OCI-LY1 (cell line): ENCODE measurements around the gene SQOR.

Source experiments
- H2AFZ ChIP-seq: fragments of 200-600 bp; sonication (generic), shearing (Covaris generic); 2 replicates; pipeline ENCODE4 v1.6.0; 2014; ENCODE audit warnings: antibody characterized with exemption, mild to moderate bottlenecking, low read length
- H3F3A ChIP-seq: fragments of 200-600 bp; sonication (generic), shearing (Covaris generic); 2 replicates; pipeline ENCODE4 v1.6.0; 2014; ENCODE audit warnings: mild to moderate bottlenecking, antibody characterized with exemption, low read length, moderate library complexity; ENCODE audit not compliant: insufficient read depth
- H3K27ac ChIP-seq: fragments of 200-600 bp; sonication (generic); 2 replicates; pipeline ENCODE4 v1.5.1; 2014; ENCODE audit warnings: low read length, mixed run types, mild to moderate bottlenecking, low read depth; ENCODE audit not compliant: poor library complexity, severe bottlenecking
- H3K27me3 ChIP-seq: fragments of 200-600 bp; sonication (generic); 2 replicates; pipeline ENCODE4 v1.6.0; 2014; ENCODE audit warnings: antibody characterized with exemption, mild to moderate bottlenecking, low read length, moderate library complexity; ENCODE audit not compliant: insufficient read depth
- H3K36me3 ChIP-seq: fragments of 200-600 bp; sonication (generic); 2 replicates; pipeline ENCODE4 v1.6.1; 2014; ENCODE audit warnings: mild to moderate bottlenecking, antibody characterized with exemption, low read length, moderate library complexity, mixed read lengths; ENCODE audit not compliant: insufficient read depth
- H3K4me1 ChIP-seq: fragments of 200-600 bp; sonication (generic); 2 replicates; pipeline ENCODE4 v1.5.1; 2014; ENCODE audit warnings: mild to moderate bottlenecking, low read length, moderate library complexity; ENCODE audit not compliant: insufficient read depth, severe bottlenecking
- H3K4me2 ChIP-seq: fragments of 200-600 bp; sonication (generic), shearing (Covaris generic); 2 replicates; pipeline ENCODE4 v1.6.1; 2014; ENCODE audit warnings: low read length
- H3K4me3 ChIP-seq: fragments of 200-600 bp; sonication (generic); 2 replicates; pipeline ENCODE4 v1.5.1; 2014; ENCODE audit warnings: low read length, low read depth, mild to moderate bottlenecking, mixed read lengths; ENCODE audit not compliant: poor library complexity, severe bottlenecking
- H3K79me2 ChIP-seq: fragments of 200-600 bp; shearing (Covaris generic); 2 replicates; pipeline ENCODE4 v1.6.1; 2016; ENCODE audit warnings: mixed run types, low read length, mixed read lengths; ENCODE audit not compliant: insufficient read depth
- H3K9ac ChIP-seq: fragments of 200-600 bp; sonication (generic), shearing (Covaris generic); 2 replicates; pipeline ENCODE4 v1.6.1; 2014; ENCODE audit warnings: mild to moderate bottlenecking, low read length, mixed read lengths
- H3K9me2 ChIP-seq: fragments of 200-600 bp; sonication (generic), shearing (Covaris generic); 2 replicates; pipeline ENCODE4 v1.6.1; 2014; ENCODE audit warnings: low read depth, mild to moderate bottlenecking, low read length, mixed read lengths
- H3K9me3 ChIP-seq: fragments of 200-600 bp; shearing (Covaris generic); 2 replicates; pipeline ENCODE4 v1.6.1; 2014; ENCODE audit warnings: low read length, mixed read lengths
- H4K20me1 ChIP-seq: fragments of 200-600 bp; sonication (generic), shearing (Covaris generic); 2 replicates; pipeline ENCODE4 v1.6.0; 2016; ENCODE audit warnings: mild to moderate bottlenecking, low read length; ENCODE audit not compliant: insufficient read depth
- EZH2 ChIP-seq: fragments of 200-600 bp; sonication (generic), shearing (Covaris generic); IDR thresholded peaks from 2 replicates; pipeline ENCODE4 v1.8.0; 2017; ENCODE audit warnings: borderline replicate concordance, mixed run types, mild to moderate bottlenecking, antibody characterized with exemption, low read length, moderate library complexity, mixed read lengths
- TF ChIP-seq, protein P1 (sequence below): fragments of 200-600 bp; sonication (generic), shearing (Covaris generic); IDR thresholded peaks from 2 replicates; pipeline ENCODE4 v1.5.1; 2017; ENCODE audit warnings: mild to moderate bottlenecking, antibody characterized with exemption, low read length, moderate library complexity, mixed read lengths

SQOR gene

GRCh38 chr15:45634432-45635190 lies at the start of gene SQOR:
Gene SQOR, plus strand, starts transcription at chr15:45635029. Its CDS starts 23,895 bp downstream, at chr15:45658924.
- Histone ChIP-seq H3K27me3 (no peaks in the 10 kb centered on the region), H3K9me3 (no peaks in the 10 kb centered on the region), H3K9me2 (no peaks in the 10 kb centered on the region), H3K4me3 (peak within 1 kb of the TSS; percentile 42), H3K79me2 (no peaks in the 10 kb centered on the region), H3K4me1 (peaks cover 10% of the 10 kb centered on the region), H3K27ac (no peak within 1 kb of the TSS), H2AFZ (no peak within 1 kb of the TSS), H3K4me2 (peak within 1 kb of the TSS; percentile 37), H3K36me3 (no peaks in the 10 kb centered on the region), H3K9ac (no peak within 1 kb of the TSS; the same call in 1 of the 2 replicates), H4K20me1 (no peaks in the 10 kb centered on the region), H3F3A (no peaks in the 10 kb centered on the region)
- TF ChIP-seq, protein P1, sequence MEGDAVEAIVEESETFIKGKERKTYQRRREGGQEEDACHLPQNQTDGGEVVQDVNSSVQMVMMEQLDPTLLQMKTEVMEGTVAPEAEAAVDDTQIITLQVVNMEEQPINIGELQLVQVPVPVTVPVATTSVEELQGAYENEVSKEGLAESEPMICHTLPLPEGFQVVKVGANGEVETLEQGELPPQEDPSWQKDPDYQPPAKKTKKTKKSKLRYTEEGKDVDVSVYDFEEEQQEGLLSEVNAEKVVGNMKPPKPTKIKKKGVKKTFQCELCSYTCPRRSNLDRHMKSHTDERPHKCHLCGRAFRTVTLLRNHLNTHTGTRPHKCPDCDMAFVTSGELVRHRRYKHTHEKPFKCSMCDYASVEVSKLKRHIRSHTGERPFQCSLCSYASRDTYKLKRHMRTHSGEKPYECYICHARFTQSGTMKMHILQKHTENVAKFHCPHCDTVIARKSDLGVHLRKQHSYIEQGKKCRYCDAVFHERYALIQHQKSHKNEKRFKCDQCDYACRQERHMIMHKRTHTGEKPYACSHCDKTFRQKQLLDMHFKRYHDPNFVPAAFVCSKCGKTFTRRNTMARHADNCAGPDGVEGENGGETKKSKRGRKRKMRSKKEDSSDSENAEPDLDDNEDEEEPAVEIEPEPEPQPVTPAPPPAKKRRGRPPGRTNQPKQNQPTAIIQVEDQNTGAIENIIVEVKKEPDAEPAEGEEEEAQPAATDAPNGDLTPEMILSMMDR: no peak
- TF ChIP-seq EZH2: no peak

DNA sequence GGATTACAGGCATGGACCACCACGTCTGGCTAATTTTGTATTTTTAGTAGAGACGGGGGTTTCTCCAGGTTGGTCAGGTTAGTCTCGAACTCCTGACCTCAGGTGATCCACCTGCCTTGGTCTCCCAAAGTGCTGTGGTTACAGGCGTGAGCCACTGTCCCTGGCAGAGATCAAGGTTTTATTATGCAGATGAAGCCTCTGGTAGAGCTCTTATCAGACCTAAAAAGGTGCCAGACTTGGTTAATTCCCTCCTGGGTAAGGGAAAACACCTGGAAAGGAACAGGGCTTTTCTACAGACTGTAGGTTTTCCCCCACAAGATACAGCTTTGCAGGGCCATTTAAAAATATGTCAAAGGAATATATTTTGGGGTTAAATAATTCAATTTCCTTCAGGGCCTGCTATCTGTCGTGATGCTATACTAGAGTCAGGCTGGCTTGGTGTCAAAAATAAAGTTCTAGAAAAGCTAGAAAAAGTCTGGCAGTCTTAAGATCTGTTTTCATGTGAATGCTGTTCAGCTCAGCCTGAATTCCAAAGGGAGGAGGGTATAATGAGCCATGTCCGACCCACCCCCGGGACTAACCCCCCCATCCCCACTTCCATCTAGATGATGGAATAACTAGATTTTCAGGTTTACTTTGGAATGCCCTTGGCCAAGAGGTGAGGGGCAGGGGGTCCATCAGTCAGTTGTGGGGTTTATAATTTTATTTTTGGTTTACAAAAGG lies 49.6 kb upstream of the SQOR start:
- Histone ChIP-seq H4K20me1 (no peaks in the 10 kb centered on the region), H3K4me2 (peak overlapping the region; percentile 90), H3K9ac (no peak overlapping the region; the same call in 1 of the 2 replicates), H3K79me2 (peaks cover 26% of the 10 kb centered on the region), H3K4me1 (peaks cover 35% of the 10 kb centered on the region), H3K9me2 (no peaks in the 10 kb centered on the region), H2AFZ (no peak overlapping the region), H3K36me3 (no peaks in the 10 kb centered on the region), H3K27ac (no peak overlapping the region), H3F3A (no peaks in the 10 kb centered on the region), H3K9me3 (no peaks in the 10 kb centered on the region), H3K4me3 (peak overlapping the region; percentile 71), H3K27me3 (no peaks in the 10 kb centered on the region)
- no peak for TF ChIP-seq EZH2
- TF ChIP-seq, protein P1: no peak

DNA sequence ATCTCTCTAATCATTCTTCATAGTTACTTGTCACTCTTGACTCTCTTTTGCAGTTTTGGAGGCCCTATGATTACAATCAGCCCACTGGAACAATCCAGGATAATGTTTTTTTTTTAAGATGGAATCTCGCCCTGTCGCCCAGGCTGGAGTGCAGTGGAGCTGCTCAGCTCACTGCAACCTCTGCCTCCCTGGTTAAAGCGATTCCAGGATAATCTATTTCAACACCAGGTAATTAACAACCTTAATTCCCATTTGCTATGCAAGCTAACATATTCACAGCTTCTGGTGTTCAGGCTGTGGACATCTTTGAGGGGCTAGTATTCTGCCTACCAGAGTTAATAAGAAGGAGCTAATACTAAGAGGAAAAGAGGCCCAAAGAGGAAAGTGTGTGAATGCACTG lies 48.7 kb upstream of the SQOR start:
- Histone ChIP-seq H3K79me2 (peaks cover 34% of the 10 kb centered on the region), H2AFZ (no peak overlapping the region)

More for the DNA sequence above, 48.7 kb upstream of the SQOR start:
- no peak for TF ChIP-seq EZH2
- TF ChIP-seq, protein P1: no peak
- peak overlapping the region; percentile 71 for H3K27ac ChIP-seq
- H3K9me3 ChIP-seq: no peaks in the 10 kb centered on the region
- no peaks in the 10 kb centered on the region for H4K20me1 ChIP-seq
- H3K9ac ChIP-seq: peak overlapping the region; percentile 76
- peak overlapping the region; percentile 71 for H3K4me3 ChIP-seq
- no peaks in the 10 kb centered on the region for H3K27me3 ChIP-seq
- no peaks in the 10 kb centered on the region for H3K36me3 ChIP-seq
- H3F3A ChIP-seq: no peaks in the 10 kb centered on the region
- peaks cover 43% of the 10 kb centered on the region for H3K4me1 ChIP-seq
- H3K4me2 ChIP-seq: peak overlapping the region; percentile 90
- no peaks in the 10 kb centered on the region for H3K9me2 ChIP-seq
